GM12878 (cell line): Measurements from ENCODE around the gene ZNF839. TPM values are rescaled to one million over a fixed set of nuclear protein-coding genes. Genes with fewer than 3 reads are reported as not detected.

Experiments used
- ASH2L ChIP-seq: fragments of 300-600, 200-600 bp; sonication (generic); IDR thresholded peaks from 2 replicates; pipeline ENCODE4 v1.6.1; 2017; ENCODE audit warnings: low read depth, mild to moderate bottlenecking, borderline replicate concordance
- CBX3 ChIP-seq: fragments of 200-600 bp; sonication (generic); IDR thresholded peaks from 2 replicates; pipeline ENCODE4 v1.6.1; 2016; ENCODE audit warnings: low read depth, borderline replicate concordance
- CHD1 ChIP-seq: IDR thresholded peaks from 2 replicates; pipeline ENCODE4 v1.6.1; 2012; ENCODE audit warnings: low read depth, low read length, improper control_type of control experiment
- EGR1 ChIP-seq, 2 experiments: IDR thresholded peaks; 1 replicate in 1 of 2; 2 replicates in 1 of 2; pipeline ENCODE4 v1.6.1; 2011 to 2012; ENCODE audit warnings: low read depth in 2 of 2, low read length in 2 of 2, borderline replicate concordance in 1 of 2, mild to moderate bottlenecking in 1 of 2, moderate library complexity in 1 of 2
- ELK1 ChIP-seq: IDR thresholded peaks from 2 replicates; pipeline ENCODE4 v1.6.1; 2012; ENCODE audit warnings: low read depth, low read length, improper control_type of control experiment
- EP300 ChIP-seq, 2 experiments: fragments of 150-350 bp in 1 of 2; IDR thresholded peaks; 2 replicates each; pipeline ENCODE4 v1.6.1; 2011 to 2012; ENCODE audit warnings: low read depth in 2 of 2, low read length in 2 of 2, borderline replicate concordance in 1 of 2, improper control_type of control experiment in 1 of 2, inconsistent platforms in 1 of 2; ENCODE audit not compliant: control insufficient read depth in 1 of 2
- HDAC2 ChIP-seq: fragments of 200-600 bp; sonication (generic); IDR thresholded peaks from 2 replicates; pipeline ENCODE4 v1.6.1; 2017
- JUNB ChIP-seq: IDR thresholded peaks from 2 replicates; pipeline ENCODE4 v1.6.1; 2016; ENCODE audit warnings: antibody characterized with exemption, mild to moderate bottlenecking
- JUND ChIP-seq: IDR thresholded peaks from 2 replicates; pipeline ENCODE4 v1.6.1; 2012; ENCODE audit warnings: low read depth, mild to moderate bottlenecking, low read length, improper control_type of control experiment, moderate library complexity
- KAT2A ChIP-seq: conservative IDR thresholded peaks from 2 replicates; pipeline ENCODE4 v1.6.1; 2011; ENCODE audit warnings: low read depth, low read length; ENCODE audit not compliant: control insufficient read depth
- MAX ChIP-seq: IDR thresholded peaks from 2 replicates; pipeline ENCODE4 v1.6.1; 2012; ENCODE audit warnings: low read depth, low read length, improper control_type of control experiment
- MLLT1 ChIP-seq: fragments of 450-650 bp; IDR thresholded peaks from 2 replicates; pipeline ENCODE4 v1.6.1; 2016; ENCODE audit warnings: mild to moderate bottlenecking
- MYB ChIP-seq: fragments of 150-350 bp; IDR thresholded peaks from 2 replicates; pipeline ENCODE4 v1.6.1; 2014; ENCODE audit warnings: mild to moderate bottlenecking, low read depth, low read length, borderline replicate concordance
- MYC ChIP-seq: IDR thresholded peaks from 2 replicates; pipeline ENCODE4 v1.6.1; 2011; ENCODE audit warnings: mild to moderate bottlenecking, low read length, moderate library complexity, inconsistent platforms; ENCODE audit not compliant: insufficient read depth, insufficient replicate concordance, insufficient read length, severe bottlenecking
- NFXL1 ChIP-seq: fragments of 450-650 bp; IDR thresholded peaks from 2 replicates; pipeline ENCODE4 v1.6.1; 2017; ENCODE audit warnings: antibody characterized with exemption, mild to moderate bottlenecking, borderline replicate concordance
- NKRF ChIP-seq: fragments of 450-650 bp; conservative IDR thresholded peaks from 2 replicates; pipeline ENCODE4 v1.6.1; 2017; ENCODE audit warnings: mild to moderate bottlenecking, moderate library complexity
- PAX8 ChIP-seq: fragments of 450-650 bp; IDR thresholded peaks from 2 replicates; pipeline ENCODE4 v1.6.1; 2017; ENCODE audit warnings: mild to moderate bottlenecking, moderate library complexity
- RFX5 ChIP-seq: IDR thresholded peaks from 2 replicates; pipeline ENCODE4 v1.6.1; 2011; ENCODE audit warnings: low read depth, low read length, improper control_type of control experiment
- RUNX3 ChIP-seq: IDR thresholded peaks from 2 replicates; pipeline ENCODE4 v1.6.1; 2012; ENCODE audit warnings: low read length, inconsistent platforms
- TARDBP ChIP-seq: IDR thresholded peaks from 2 replicates; pipeline ENCODE4 v1.6.1; 2016; ENCODE audit warnings: borderline replicate concordance
- ZBED1 ChIP-seq: IDR thresholded peaks from 2 replicates; pipeline ENCODE4 v1.6.1; 2016; ENCODE audit warnings: borderline replicate concordance
- ZNF207 ChIP-seq: fragments of 450-650 bp; IDR thresholded peaks from 2 replicates; pipeline ENCODE4 v1.6.1; 2014; ENCODE audit warnings: antibody characterized with exemption, mild to moderate bottlenecking, borderline replicate concordance
- ZNF24 ChIP-seq: fragments of 450-650 bp; IDR thresholded peaks from 2 replicates; pipeline ENCODE4 v1.6.1; 2017; ENCODE audit warnings: antibody characterized with exemption, mild to moderate bottlenecking
- ZSCAN29 ChIP-seq: fragments of 450-650 bp; IDR thresholded peaks from 2 replicates; pipeline ENCODE4 v1.6.1; 2017; ENCODE audit warnings: mild to moderate bottlenecking, moderate library complexity
- polyA plus RNA-seq, 11 experiments: library from polyadenylated mRNA; depleted of rRNA in 4 of 11; unstranded in 6 of 11; stranded (reverse) in 5 of 11; fragments of >200 nt; fragmentation: Nextera tagmentation in 4 of 11; fragmentation: Illumina TruSeq in 1 of 11; extraction: Ambion mirVana in 4 of 11; extraction: Trizol in 1 of 11; gene quantifications; 1 replicate in 1 of 11; 2 replicates in 10 of 11; pipeline versions ENCODE4 v1.2.1 to v1.2.3, GENCODE V29; 2011 to 2016; ENCODE audit warnings: inconsistent platforms in 2 of 11, missing spikeins in 2 of 11, low read depth in 1 of 11
- total RNA-seq, 4 experiments: library from RNA; depleted of rRNA in 3 of 4; stranded (reverse); fragments of >200 nt in 3 of 4; fragmentation: Illumina TruSeq in 1 of 4; extraction: Trizol in 1 of 4; gene quantifications; 2 replicates each; pipeline versions ENCODE4 v1.2.1 to v1.2.3, GENCODE V29; 2013 to 2021
- TF ChIP-seq, protein P1 (sequence below): IDR thresholded peaks from 2 replicates; pipeline ENCODE4 v1.6.1; 2011; ENCODE audit warnings: borderline replicate concordance, low read depth, mild to moderate bottlenecking, moderate library complexity, mixed read lengths, low read length; ENCODE audit not compliant: insufficient read depth; ENCODE audit errors: extremely low read length

ZNF839 gene
- total and polyA plus RNA-seq, 10 of the 15 experiments (the other 5 are each of a cell fraction or from before 2014, with no cell fraction given) = 1.4 to 14.4 (median 8.6) TPM

GRCh38 chr14:102362545-102363181 lies 43.1 kb downstream of the ZNF839 start, which contains the start of the genes CINP and TECPR2 (continued):
- TF ChIP-seq TARDBP (peak; percentile 11; the same call in 1 of the 2 replicates), EP300 (IDR thresholded peaks at IDR 0.05; ENCODE audit: borderline replicate concordance in 1 of 2, control insufficient read depth in 1 of 2, low read depth in 2 of 2, low read length in 2 of 2) (no peak), RFX5 (0 out of 2 replicates have a peak, but pooled peaks have one; percentile 35), MYC (no peak), RUNX3 (no peak), ZSCAN29 (no peak), NFXL1 (no peak), JUND (no peak), ELK1 (0 out of 2 replicates have a peak, but pooled peaks have one; percentile 40), CHD1 (no peak), HDAC2 (no peak), MLLT1 (0 out of 2 replicates have a peak, but pooled peaks have one; percentile 24), ZNF24 (no peak), NKRF (no peak; the same call in 1 of the 2 replicates), ASH2L (no peak), KAT2A (no peak), MAX (peak; percentile 58; the same call in 1 of the 2 replicates), CBX3 (no peak), ZBED1 (no peak), EGR1 (IDR thresholded peaks at IDR 0.05; ENCODE audit: borderline replicate concordance in 1 of 2, low read depth in 2 of 2, low read length in 2 of 2) (peak in 1 of 2 experiments; percentile 51; a peak in 1 of 3 replicates), ZNF207 (no peak), PAX8 (no peak), MYB (no peak), JUNB (no peak)
- TF ChIP-seq, protein P1, sequence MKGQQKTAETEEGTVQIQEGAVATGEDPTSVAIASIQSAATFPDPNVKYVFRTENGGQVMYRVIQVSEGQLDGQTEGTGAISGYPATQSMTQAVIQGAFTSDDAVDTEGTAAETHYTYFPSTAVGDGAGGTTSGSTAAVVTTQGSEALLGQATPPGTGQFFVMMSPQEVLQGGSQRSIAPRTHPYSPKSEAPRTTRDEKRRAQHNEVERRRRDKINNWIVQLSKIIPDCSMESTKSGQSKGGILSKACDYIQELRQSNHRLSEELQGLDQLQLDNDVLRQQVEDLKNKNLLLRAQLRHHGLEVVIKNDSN = no peak
